Gastroesophageal sphincter (tissue), 4 donors: Measurements from ENCODE around the gene TNFSF12. TPM values are rescaled to one million over a fixed set of nuclear protein-coding genes. Genes with fewer than 3 reads are reported as not detected.

Experiments used
- ATAC-seq: fragments of 150-250 bp; one replicate; pipeline ENCODE4 v1.9.1; 2016; ENCODE audit warnings: mild to moderate bottlenecking, moderate library complexity
- H3K27ac ChIP-seq, 4 donors: fragments of 200-600 bp; sonication (generic) in 3 of 4; 1 replicate in 3 of 4; 2 replicates in 1 of 4; pipeline ENCODE4 v1.5.1; 2016 to 2019
- H3K27me3 ChIP-seq: fragments of 200-600 bp; sonication (generic); one replicate; pipeline ENCODE4 v1.5.1; 2019
- H3K36me3 ChIP-seq, 2 donors: fragments of 200-600 bp; sonication (generic); one replicate each; pipeline ENCODE4 v1.5.1; 2019; ENCODE audit warnings: control low read depth in 1 of 2
- H3K4me1 ChIP-seq, 3 donors: fragments of 200-600 bp; sonication (generic); 1 replicate in 2 of 3; 2 replicates in 1 of 3; pipeline ENCODE4 v1.5.1; 2016 to 2019; ENCODE audit warnings: control low read depth in 2 of 3
- H3K4me3 ChIP-seq, 2 donors: fragments of 200-600 bp; sonication (generic); one replicate each; pipeline ENCODE4 v1.5.1; 2019; ENCODE audit warnings: mild to moderate bottlenecking in 1 of 2, moderate library complexity in 1 of 2
- H3K9me3 ChIP-seq, 3 donors: fragments of 200-600 bp; sonication (generic); one replicate each; pipeline ENCODE4 v1.5.1; 2017 to 2019; ENCODE audit warnings: control low read depth in 2 of 3
- EP300 ChIP-seq: sonication (generic); formaldehyde crosslinking; IDR thresholded peaks from one replicate; pipeline ENCODE4 v1.6.1; 2017; ENCODE audit warnings: antibody characterized with exemption, mild to moderate bottlenecking
- POLR2A ChIP-seq, 2 donors: fragments of 450-650 bp; IDR thresholded peaks; one replicate each; pipeline ENCODE4 v1.6.1; 2017; ENCODE audit warnings: antibody characterized with exemption in 2 of 2, mild to moderate bottlenecking in 2 of 2, moderate library complexity in 1 of 2
- POLR2AphosphoS5 ChIP-seq: sonication (generic); formaldehyde crosslinking; IDR thresholded peaks from one replicate; pipeline ENCODE4 v1.6.1; 2017; ENCODE audit warnings: antibody characterized with exemption
- WGBS, 2 donors: methylation state at CpG; one replicate each; pipeline ENCODE4 v1.1.5; 2018; ENCODE audit warnings: low coverage in 1 of 2; 5-methylcytosine and 5-hydroxymethylcytosine counted together
- total RNA-seq, 4 donors: library from RNA; depleted of rRNA; stranded (reverse); fragments of >200 nt; gene quantifications; one replicate each; pipeline ENCODE4 v1.1.0, GENCODE V29; 2016
- TF ChIP-seq, protein P1 (sequence below), 4 experiments: fragments of 200-600 bp in 2 of 4; fragments of 450-650 bp in 2 of 4; sonication (generic) in 1 of 4; IDR thresholded peaks; one replicate each; pipeline ENCODE4 v1.5.1; 2017 to 2019; ENCODE audit warnings: antibody characterized with exemption in 4 of 4, mild to moderate bottlenecking in 2 of 4, moderate library complexity in 2 of 4

TNFSF12 gene
- total RNA-seq, 4 donors from 2014 or later: 61.1 to 108 (median 84.7) TPM

DNA sequence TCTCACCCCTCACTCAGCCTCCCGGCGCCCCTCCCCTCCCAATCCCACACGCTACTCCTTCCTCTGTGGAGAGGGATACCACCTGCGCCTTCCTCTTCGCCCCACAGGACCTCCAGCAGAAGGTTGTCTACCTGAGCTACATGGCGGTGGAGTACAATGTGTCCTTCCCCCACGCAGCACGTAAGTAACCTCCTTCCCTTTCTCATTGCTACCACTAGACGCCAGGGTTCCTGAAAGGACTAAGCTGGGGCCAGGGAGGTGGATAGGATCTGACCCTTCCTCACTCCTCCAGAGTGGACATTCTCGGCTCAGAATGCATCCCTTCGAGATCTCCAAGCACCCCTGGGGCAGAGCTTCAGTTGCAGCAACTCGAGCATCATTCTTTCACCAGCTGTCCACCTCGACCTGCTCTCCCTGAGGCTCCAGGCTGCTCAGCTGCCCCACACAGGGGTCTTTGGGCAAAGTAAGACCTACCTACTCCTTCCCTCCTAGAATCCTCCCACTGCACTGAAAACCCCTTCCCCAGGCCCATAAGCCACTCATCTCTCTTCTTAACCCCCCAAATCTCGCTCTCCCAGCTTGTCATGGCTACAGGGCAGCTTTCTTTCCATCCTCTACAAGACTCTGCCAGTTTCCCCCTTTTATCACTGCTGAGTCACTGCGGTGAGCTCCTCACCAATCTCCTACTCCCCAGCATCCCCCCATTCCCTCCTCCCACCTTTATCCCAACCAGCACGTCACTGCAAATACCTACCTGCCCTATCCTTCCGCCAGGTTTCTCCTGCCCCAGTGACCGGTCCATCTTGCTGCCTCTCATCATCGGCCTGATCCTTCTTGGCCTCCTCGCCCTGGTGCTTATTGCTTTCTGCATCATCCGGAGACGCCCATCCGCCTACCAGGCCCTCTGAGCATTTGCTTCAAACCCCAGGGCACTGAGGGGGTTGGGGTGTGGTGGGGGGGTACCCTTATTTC, 32.0 kb downstream of the TNFSF12 start:
- Histone ChIP-seq H3K9me3 (no peaks in the 10 kb centered on the region), H3K27ac (peak overlapping the region in 3 of 4 donors; percentile 92 to 95 (median 94)), H3K4me1 (peaks cover 2 to 92% (median 32%) of the 10 kb centered on the region in 3 donors), H3K36me3 (peaks cover 0 to 34% of the 10 kb centered on the region in 2 donors), H3K27me3 (no peaks in the 10 kb centered on the region), H3K4me3 (peak overlapping the region in 1 of 2 donors; percentile 64)
- WGBS, 2 donors: 71 to 76% methylated on average over 15 to 16 of the region's 23 CpGs
- no peak for TF ChIP-seq POLR2A (IDR thresholded peaks at IDR 0.05)
- TF ChIP-seq POLR2AphosphoS5: no peak
- no peak for ATAC-seq

DNA sequence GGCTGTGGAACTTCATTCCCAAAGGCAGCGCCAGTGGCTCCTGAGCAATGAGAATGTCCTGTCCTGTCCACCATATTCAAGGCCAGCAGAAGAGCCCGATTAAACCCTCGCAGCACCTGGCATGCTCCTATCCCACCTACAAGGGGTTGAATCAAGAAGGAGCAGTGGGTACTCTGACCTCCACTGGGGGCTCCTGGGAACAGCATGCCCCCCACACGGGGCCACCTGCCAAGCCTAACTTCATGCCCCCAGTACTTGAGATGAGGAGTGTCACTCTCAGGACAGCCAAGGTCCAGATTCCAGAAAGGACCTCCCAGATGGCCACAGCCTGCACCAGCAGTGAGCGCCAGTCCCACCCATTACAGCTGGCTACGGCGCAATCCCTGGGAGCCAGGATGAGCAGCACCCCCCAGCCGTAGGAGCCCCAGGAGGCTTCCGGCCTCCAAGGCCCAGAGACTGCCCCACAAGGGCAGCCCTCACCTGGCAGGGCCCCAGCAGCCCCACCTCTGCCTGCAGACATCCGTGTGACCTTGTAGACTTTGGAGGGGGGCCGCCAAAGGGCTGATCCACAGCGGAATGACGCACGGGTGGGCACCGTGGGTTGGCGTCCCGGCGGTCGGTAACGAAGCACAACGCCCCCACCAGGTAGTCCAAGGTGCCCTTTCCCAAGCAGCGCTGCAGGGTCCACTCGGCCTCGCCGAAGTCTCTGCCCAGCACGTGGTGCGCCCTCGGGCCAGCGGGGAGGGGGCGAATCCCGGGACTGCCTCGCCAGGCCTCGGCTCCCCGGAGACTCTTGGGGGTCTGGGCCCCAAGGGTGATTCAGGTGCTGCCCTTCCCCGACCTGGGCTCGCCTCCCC, 33.8 kb downstream of the TNFSF12 start:
- no CpG with 5 or more reads among the region's 36 CpGs for WGBS, 2 donors
- peak overlapping the region; percentile 57 to 95 (median 93) for H3K27ac ChIP-seq
- TF ChIP-seq, protein P1, sequence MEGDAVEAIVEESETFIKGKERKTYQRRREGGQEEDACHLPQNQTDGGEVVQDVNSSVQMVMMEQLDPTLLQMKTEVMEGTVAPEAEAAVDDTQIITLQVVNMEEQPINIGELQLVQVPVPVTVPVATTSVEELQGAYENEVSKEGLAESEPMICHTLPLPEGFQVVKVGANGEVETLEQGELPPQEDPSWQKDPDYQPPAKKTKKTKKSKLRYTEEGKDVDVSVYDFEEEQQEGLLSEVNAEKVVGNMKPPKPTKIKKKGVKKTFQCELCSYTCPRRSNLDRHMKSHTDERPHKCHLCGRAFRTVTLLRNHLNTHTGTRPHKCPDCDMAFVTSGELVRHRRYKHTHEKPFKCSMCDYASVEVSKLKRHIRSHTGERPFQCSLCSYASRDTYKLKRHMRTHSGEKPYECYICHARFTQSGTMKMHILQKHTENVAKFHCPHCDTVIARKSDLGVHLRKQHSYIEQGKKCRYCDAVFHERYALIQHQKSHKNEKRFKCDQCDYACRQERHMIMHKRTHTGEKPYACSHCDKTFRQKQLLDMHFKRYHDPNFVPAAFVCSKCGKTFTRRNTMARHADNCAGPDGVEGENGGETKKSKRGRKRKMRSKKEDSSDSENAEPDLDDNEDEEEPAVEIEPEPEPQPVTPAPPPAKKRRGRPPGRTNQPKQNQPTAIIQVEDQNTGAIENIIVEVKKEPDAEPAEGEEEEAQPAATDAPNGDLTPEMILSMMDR (IDR thresholded peaks at IDR 0.05): peak in 1 of 4 experiments; percentile 2
- TF ChIP-seq POLR2A (IDR thresholded peaks at IDR 0.05): no peak
- no peaks in the 10 kb centered on the region for H3K9me3 ChIP-seq
- H3K4me3 ChIP-seq: peak overlapping the region; percentile 8 to 64
- peaks cover 0 to 34% of the 10 kb centered on the region in 2 donors for H3K36me3 ChIP-seq
- ATAC-seq: no peak
- no peaks in the 10 kb centered on the region for H3K27me3 ChIP-seq
- peaks cover 2 to 88% (median 36%) of the 10 kb centered on the region in 3 donors for H3K4me1 ChIP-seq

DNA sequence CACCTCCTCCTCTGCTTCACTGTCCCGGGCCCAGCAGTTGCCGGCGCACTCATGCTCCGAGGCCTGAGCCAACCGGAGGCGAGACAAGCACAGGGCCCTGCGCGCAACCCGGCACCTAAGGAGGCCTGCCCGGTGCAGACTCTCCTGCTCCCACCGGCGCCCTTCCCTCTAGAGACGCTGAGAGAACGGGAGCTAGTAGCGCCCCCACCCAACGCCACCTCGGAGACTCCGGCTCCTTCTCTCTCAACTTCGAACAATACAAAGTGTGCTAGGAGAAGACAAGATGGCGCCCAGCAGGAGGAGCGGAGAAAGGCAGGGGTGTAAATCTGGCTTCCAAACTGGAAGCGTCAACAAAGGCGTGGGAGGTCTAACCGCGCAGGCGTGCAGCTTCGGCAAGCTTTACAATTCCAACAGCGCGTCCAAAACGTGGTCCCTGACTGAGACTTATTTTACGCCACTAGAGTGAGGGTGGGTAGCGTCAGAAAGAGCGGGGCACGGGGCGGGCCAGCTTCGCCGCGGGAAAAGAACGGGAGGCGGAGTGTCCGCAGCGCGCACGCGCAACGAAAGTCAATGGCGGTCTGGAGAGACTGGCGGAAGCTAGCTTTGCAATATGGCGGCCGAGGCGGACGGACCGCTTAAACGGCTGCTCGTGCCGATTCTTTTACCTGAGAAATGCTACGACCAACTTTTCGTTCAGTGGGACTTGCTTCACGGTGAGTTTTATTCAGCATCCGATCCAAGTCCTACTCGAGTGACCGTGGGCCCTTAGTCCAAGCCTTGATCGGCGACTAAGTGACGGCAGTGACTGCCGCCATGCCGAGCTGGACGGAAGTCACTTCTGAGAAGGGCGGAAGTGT, 34.6 kb downstream of the TNFSF12 start, which contains the start of gene MPDU1:
Gene MPDU1 (plus strand): TSS at position 600 of the 857 bp plus-strand sequence. CDS start 11 bp downstream, at position 611.
- WGBS, 2 donors: 0% methylated on average over 8 to 24 of the region's 69 CpGs
- Histone ChIP-seq H3K36me3 (peaks cover 0 to 27% of the 10 kb centered on the region in 2 donors), H3K9me3 (no peaks in the 10 kb centered on the region), H3K4me1 (peaks cover 2 to 88% (median 40%) of the 10 kb centered on the region in 3 donors), H3K27ac (peak within 1 kb of the TSS; percentile 57 to 95 (median 93)), H3K27me3 (no peaks in the 10 kb centered on the region), H3K4me3 (peak within 1 kb of the TSS; percentile 27 to 64)
- peak; percentile 90 for ATAC-seq
- peak; percentile 28 to 47 for TF ChIP-seq POLR2A (IDR thresholded peaks at IDR 0.05)
- TF ChIP-seq, protein P1 (IDR thresholded peaks at IDR 0.05): peak in 3 of 4 experiments; percentile 13 to 27 (median 22)
- no peak for TF ChIP-seq EP300
- peak; percentile 55 for TF ChIP-seq POLR2AphosphoS5

DNA sequence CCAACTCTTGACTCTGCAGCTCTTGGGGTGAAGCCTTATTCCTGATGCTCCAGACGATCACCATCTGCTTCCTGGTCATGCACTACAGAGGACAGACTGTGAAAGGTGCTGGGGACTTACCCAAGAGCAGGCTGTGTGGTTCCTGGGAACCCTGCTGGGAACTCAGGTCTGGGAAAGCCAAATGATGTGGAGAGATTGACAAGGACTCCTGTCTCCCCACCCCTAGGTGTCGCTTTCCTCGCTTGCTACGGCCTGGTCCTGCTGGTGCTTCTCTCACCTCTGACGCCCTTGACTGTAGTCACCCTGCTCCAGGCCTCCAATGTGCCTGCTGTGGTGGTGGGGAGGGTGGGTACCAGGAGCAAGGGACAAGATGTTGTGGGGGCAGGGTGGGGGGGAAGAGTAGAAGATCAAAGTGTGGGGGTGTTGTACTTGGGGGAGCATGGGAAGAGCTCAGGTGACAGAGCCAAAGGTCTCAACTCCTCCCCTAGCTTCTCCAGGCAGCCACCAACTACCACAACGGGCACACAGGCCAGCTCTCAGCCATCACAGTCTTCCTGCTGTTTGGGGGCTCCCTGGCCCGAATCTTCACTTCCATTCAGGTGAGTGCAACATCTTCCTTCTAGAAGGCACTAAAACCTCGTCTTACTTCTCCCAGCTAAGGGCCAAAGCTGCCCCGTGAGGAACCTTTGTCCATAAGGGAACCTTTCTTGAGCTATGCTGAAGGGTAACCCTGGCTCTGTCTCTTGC, 38.0 kb downstream of the TNFSF12 start:
- Histone ChIP-seq H3K4me3 (no peak overlapping the region), H3K36me3 (peaks cover 0 to 35% of the 10 kb centered on the region in 2 donors), H3K27ac (peak overlapping the region in 3 of 4 donors; percentile 87 to 89 (median 89)), H3K4me1 (peaks cover 2 to 71% (median 39%) of the 10 kb centered on the region in 3 donors), H3K9me3 (no peaks in the 10 kb centered on the region), H3K27me3 (no peaks in the 10 kb centered on the region)
- no peak for ATAC-seq
- 39 to 76% methylated on average over 3 to 5 of the region's 9 CpGs for WGBS, 2 donors
- TF ChIP-seq EP300: no peak
- TF ChIP-seq, protein P1 (IDR thresholded peaks at IDR 0.05): peak in 1 of 4 experiments; percentile 25
